Fibroblast of skin of left quadriceps (primary cell): ENCODE data around the gene MRTFA.

Experiments used
- DNase-seq, 2 experiments: peaks; one replicate each; pipeline ENCODE4 v3.0.0-alpha.2; 2013; ENCODE audit warnings: low read depth in 2 of 2

Gene MRTFA

GRCh38 chr22:40410731-40411505 is 225.6 kb downstream of the MRTFA start:
- no peak for DNase-seq

- DNase-seq = no peak
Measured at GRCh38 chr22:40410272-40410671, 226.2 kb downstream of the MRTFA start.

- DNase-seq = no peak
Measured at GRCh38 chr22:40409613-40410113, 226.9 kb downstream of the MRTFA start.

- no peak for DNase-seq
Measured at GRCh38 chr22:40408718-40409612, 227.6 kb downstream of the MRTFA start.

GRCh38 chr22:40407831-40408717 is 228.4 kb downstream of the MRTFA start:
- no peak for DNase-seq

GRCh38 chr22:40407021-40407761 is 229.3 kb downstream of the MRTFA start:
- no peak for DNase-seq

- DNase-seq = no peak
Measured at GRCh38 chr22:40406063-40406890, 230.2 kb downstream of the MRTFA start.

GRCh38 chr22:40405178-40406062 is 231.1 kb downstream of the MRTFA start:
- no peak for DNase-seq

- DNase-seq = no peak
Measured at GRCh38 chr22:40404251-40405177, 232.0 kb downstream of the MRTFA start.

GRCh38 chr22:40403651-40404050 is 232.9 kb downstream of the MRTFA start:
- DNase-seq = no peak

GRCh38 chr22:40403141-40403540 is 233.4 kb downstream of the MRTFA start:
- DNase-seq = no peak

GRCh38 chr22:40401981-40402406 is 234.5 kb downstream of the MRTFA start:
- no peak for DNase-seq

GRCh38 chr22:40401532-40401931 is 235.0 kb downstream of the MRTFA start:
- no peak for DNase-seq

GRCh38 chr22:40400159-40400558 is 236.4 kb downstream of the MRTFA start:
- no peak for DNase-seq

GRCh38 chr22:40399621-40400020 is 236.9 kb downstream of the MRTFA start:
- peak; percentile 44 to 50 for DNase-seq

- no peak for DNase-seq
Measured at GRCh38 chr22:40397396-40397795, 239.1 kb downstream of the MRTFA start.

GRCh38 chr22:40396882-40397281 is 239.6 kb downstream of the MRTFA start:
- peak; percentile 29 to 36 for DNase-seq

GRCh38 chr22:40395607-40396006 is 240.9 kb downstream of the MRTFA start:
- no peak for DNase-seq
